ENCODE results near the gene RNASE7.

Gene RNASE7

GRCh38 chr14:21081521-21082142 lies 39.5 kb downstream of the RNASE7 start:
- no peak overlapping the region for H3K4me3 ChIP-seq (ENCODE audit: low read length)
- no peak for TF ChIP-seq CTCF (conservative IDR thresholded peaks at IDR 0.05; ENCODE audit: low read length)
- DNase-seq (ENCODE audit: low read depth): no peak

GRCh38 chr14:21083565-21084325 lies 41.6 kb downstream of the RNASE7 start:
- no peak for DNase-seq (ENCODE audit: low read depth)
- no peak for TF ChIP-seq CTCF (conservative IDR thresholded peaks at IDR 0.05; ENCODE audit: low read length)
- H3K4me3 ChIP-seq (ENCODE audit: low read length): no peak overlapping the region

GRCh38 chr14:21084396-21084795 lies 42.2 kb downstream of the RNASE7 start:
- no peak for DNase-seq (ENCODE audit: low read depth)
- no peak overlapping the region for H3K4me3 ChIP-seq (ENCODE audit: low read length)
- no peak for TF ChIP-seq CTCF (conservative IDR thresholded peaks at IDR 0.05; ENCODE audit: low read length)

- TF ChIP-seq CTCF (conservative IDR thresholded peaks at IDR 0.05; ENCODE audit: low read length): no peak
- H3K4me3 ChIP-seq (ENCODE audit: low read length): no peak overlapping the region
These were observed 43.1 kb downstream of the RNASE7 start for GRCh38 chr14:21084998-21085853.

GRCh38 chr14:21086908-21087293 lies 44.7 kb downstream of the RNASE7 start:
- DNase-seq (ENCODE audit: low read depth): no peak
- H3K4me3 ChIP-seq (ENCODE audit: low read length): no peak overlapping the region
- no peak for TF ChIP-seq CTCF (conservative IDR thresholded peaks at IDR 0.05; ENCODE audit: low read length)

More at GRCh38 chr14:21084998-21085853, 43.1 kb downstream of the RNASE7 start:
- peak; percentile 68 for DNase-seq (ENCODE audit: low read depth)

GRCh38 chr14:21087294-21088091 lies 45.3 kb downstream of the RNASE7 start:
- H3K4me3 ChIP-seq (ENCODE audit: low read length): no peak overlapping the region
- no peak for TF ChIP-seq CTCF (conservative IDR thresholded peaks at IDR 0.05; ENCODE audit: low read length)
- DNase-seq (ENCODE audit: low read depth): peak; percentile 94

Data from AG10803 (cell line).